Upper lobe of right lung (tissue), 1 donor: ENCODE data around the gene ZBTB40. TPM values are rescaled to one million over a fixed set of nuclear protein-coding genes. Genes with fewer than 3 reads are reported as not detected.

ENCODE experiments used
- ATAC-seq: fragments of 200-7000 bp; cut with Tn5 transposase; one replicate; pipeline ENCODE4 v1.9.1; 2020; ENCODE audit warnings: mild to moderate bottlenecking, moderate library complexity
- DNase-seq: peaks from one replicate; pipeline ENCODE4 v3.0.0-alpha.2; 2020
- H3K27ac ChIP-seq: fragments of 200-600 bp; one replicate; pipeline ENCODE4 v1.8.0; 2022
- H3K27me3 ChIP-seq: fragments of 200-600 bp; one replicate; pipeline ENCODE4 v1.8.0; 2022; ENCODE audit warnings: mild to moderate bottlenecking
- H3K36me3 ChIP-seq: fragments of 200-600 bp; one replicate; pipeline ENCODE4 v1.8.0; 2022
- H3K4me1 ChIP-seq: fragments of 200-600 bp; one replicate; pipeline ENCODE4 v1.8.0; 2022
- H3K4me3 ChIP-seq: fragments of 200-600 bp; one replicate; pipeline ENCODE4 v1.8.0; 2022; ENCODE audit warnings: mild to moderate bottlenecking
- H3K9me3 ChIP-seq: fragments of 200-600 bp; one replicate; pipeline ENCODE4 v1.8.0; 2022
- CTCF ChIP-seq: fragments of 200-600 bp; IDR thresholded peaks from one replicate; pipeline ENCODE4 v1.8.0; 2022; ENCODE audit warnings: antibody characterized with exemption
- intact Hi-C: fragments of 100-400 bp; cut with DNase I; formaldehyde crosslinking; loops from one replicate; pipeline ENCODE4 v1.11.0; 2022
- total RNA-seq: library from RNA; stranded (reverse); fragmentation: NEBNext Ultra II Directional; extraction: Animal tissue kit (Norgen Biotek cat#: 25700); gene quantifications from one replicate; pipeline ENCODE4 v1.2.1, GENCODE V29; 2021
- donor health status: DM: no; HTN: yes; CAD: no; lungs with severe emphysema.

ZBTB40 gene
- total RNA-seq, 1 donor from 2014 or later, result 24.9 TPM

- ATAC-seq (no peak), DNase-seq (no peak)
- Histone ChIP-seq H3K36me3 (no peaks in the 10 kb centered on the region), H3K27ac (no peak overlapping the region), H3K4me3 (no peak overlapping the region), H3K9me3 (no peaks in the 10 kb centered on the region), H3K27me3 (peaks cover 38% of the 10 kb centered on the region), H3K4me1 (no peaks in the 10 kb centered on the region)
- no peak for TF ChIP-seq CTCF
- intact Hi-C loops, result no loop called here
These were observed 99.9 kb downstream of the ZBTB40 start for GRCh38 chr1:22551591-22551990.

- ATAC-seq, result no peak
- Histone ChIP-seq H3K4me3 (no peak overlapping the region), H3K27ac (no peak overlapping the region), H3K4me1 (no peaks in the 10 kb centered on the region), H3K36me3 (no peaks in the 10 kb centered on the region), H3K9me3 (no peaks in the 10 kb centered on the region), H3K27me3 (peaks cover 43% of the 10 kb centered on the region)
- DNase-seq, result no peak
- no peak for TF ChIP-seq CTCF
- intact Hi-C loops, result no loop called here
These were observed 100.4 kb downstream of the ZBTB40 start for GRCh38 chr1:22552021-22552420.

GRCh38 chr1:22553104-22553880 is 101.6 kb downstream of the ZBTB40 start:
- Histone ChIP-seq H3K27ac (no peak overlapping the region), H3K4me1 (no peaks in the 10 kb centered on the region), H3K36me3 (no peaks in the 10 kb centered on the region), H3K4me3 (no peak overlapping the region), H3K9me3 (no peaks in the 10 kb centered on the region), H3K27me3 (peaks cover 48% of the 10 kb centered on the region)
- intact Hi-C loops, result no loop called here
- DNase-seq (no peak), ATAC-seq (no peak)
- TF ChIP-seq CTCF, result no peak

- Histone ChIP-seq H3K9me3 (no peaks in the 10 kb centered on the region), H3K36me3 (no peaks in the 10 kb centered on the region), H3K27me3 (peaks cover 40% of the 10 kb centered on the region), H3K27ac (no peak overlapping the region), H3K4me1 (no peaks in the 10 kb centered on the region), H3K4me3 (no peak overlapping the region)
- DNase-seq (no peak), ATAC-seq (no peak)
- TF ChIP-seq CTCF, result no peak
- intact Hi-C loops, result no loop called here
These were observed 102.4 kb downstream of the ZBTB40 start for GRCh38 chr1:22553991-22554522.

- DNase-seq (no peak), ATAC-seq (no peak)
- Histone ChIP-seq H3K27ac (no peak overlapping the region), H3K4me3 (no peak overlapping the region), H3K4me1 (no peaks in the 10 kb centered on the region), H3K27me3 (peaks cover 44% of the 10 kb centered on the region), H3K36me3 (no peaks in the 10 kb centered on the region), H3K9me3 (no peaks in the 10 kb centered on the region)
- TF ChIP-seq CTCF, result no peak
- intact Hi-C loops, result no loop called here
These were observed 103.7 kb downstream of the ZBTB40 start for GRCh38 chr1:22555371-22555656.
